Prostate gland (tissue), 2 donors: ENCODE data around the gene NRF1. TPM values are rescaled to one million over a fixed set of nuclear protein-coding genes. Genes with fewer than 3 reads are reported as not detected.

ENCODE experiments used
- DNase-seq: peaks from one replicate; pipeline ENCODE4 v3.0.0-alpha.2; 2019; ENCODE audit warnings: low spot score
- H3K27ac ChIP-seq, 2 donors: fragments of 200-600 bp; sonication (generic); 2 replicates each; pipeline ENCODE4 v1.5.1; 2017 to 2019
- H3K27me3 ChIP-seq: fragments of 200-600 bp; sonication (generic); replicated peaks from 2 replicates; pipeline ENCODE4 v1.5.1; 2019; ENCODE audit not compliant: insufficient read depth
- H3K36me3 ChIP-seq, 2 donors: fragments of 200-600 bp; sonication (generic); 1 replicate in 1 of 2; 2 replicates in 1 of 2; pipeline versions ENCODE4 v1.5.1 to v1.8.1; 2017 to 2019
- H3K4me1 ChIP-seq: fragments of 200-600 bp; sonication (generic); replicated peaks from 2 replicates; pipeline ENCODE4 v1.5.1; 2019
- H3K4me3 ChIP-seq, 2 donors: fragments of 200-600 bp; sonication (generic); 2 replicates each; pipeline ENCODE4 v1.5.1; 2017 to 2019
- H3K9me3 ChIP-seq: fragments of 200-600 bp; sonication (generic); 2 replicates; pipeline ENCODE4 v1.5.1; 2017
- CTCF ChIP-seq, 4 experiments: fragments of 200-600 bp in 2 of 4; fragments of 450-650 bp in 2 of 4; sonication (generic) in 2 of 4; IDR thresholded peaks; 1 replicate in 3 of 4; 2 replicates in 1 of 4; pipeline ENCODE4 v1.5.1; 2016 to 2019; ENCODE audit warnings: antibody characterized with exemption in 4 of 4, mild to moderate bottlenecking in 2 of 4, moderate library complexity in 2 of 4
- POLR2A ChIP-seq: fragments of 450-650 bp; IDR thresholded peaks from one replicate; pipeline ENCODE4 v1.6.1; 2016; ENCODE audit warnings: antibody characterized with exemption, mild to moderate bottlenecking
- POLR2AphosphoS5 ChIP-seq: sonication (generic); formaldehyde crosslinking; IDR thresholded peaks from one replicate; pipeline ENCODE4 v1.6.1; 2017; ENCODE audit warnings: antibody characterized with exemption
- WGBS: methylation state at CpG from one replicate; pipeline ENCODE4 v1.1.5; 2018; 5-methylcytosine and 5-hydroxymethylcytosine counted together
- intact Hi-C: fragments of 100-400 bp; cut with DNase I; formaldehyde crosslinking; loops from one replicate; pipeline ENCODE4 v1.14.2; 2022
- total RNA-seq, 2 donors: library from RNA; depleted of rRNA; stranded (reverse); fragments of >200 nt; gene quantifications; one replicate each; pipeline ENCODE4 v1.1.0, GENCODE V29; 2016

The NRF1 gene
- total RNA-seq, 2 donors from 2014 or later: 22.3 to 27.0 TPM

GRCh38 chr7:129728875-129729467 lies 117.5 kb downstream of the NRF1 start:
- WGBS: 70% methylated on average over 5 of the region's 5 CpGs
- H3K36me3 ChIP-seq: no peaks in the 10 kb centered on the region
- no peak for DNase-seq
- H3K27me3 ChIP-seq: no peaks in the 10 kb centered on the region
- H3K27ac ChIP-seq: no peak overlapping the region
- intact Hi-C loops: no loop called here
- H3K9me3 ChIP-seq: no peaks in the 10 kb centered on the region
- TF ChIP-seq POLR2A (no peak), POLR2AphosphoS5 (no peak), CTCF (IDR thresholded peaks at IDR 0.05) (no peak)
- no peak overlapping the region for H3K4me3 ChIP-seq
- no peaks in the 10 kb centered on the region for H3K4me1 ChIP-seq

- H3K36me3 ChIP-seq: no peaks in the 10 kb centered on the region
- H3K27ac ChIP-seq: no peak overlapping the region
- DNase-seq: no peak
- intact Hi-C loops: no loop called here
- no peaks in the 10 kb centered on the region for H3K27me3 ChIP-seq
- no peak overlapping the region for H3K4me3 ChIP-seq
- 95% methylated on average over 2 of the region's 2 CpGs for WGBS
- H3K9me3 ChIP-seq: no peaks in the 10 kb centered on the region
- TF ChIP-seq POLR2AphosphoS5 (no peak), POLR2A (no peak), CTCF (IDR thresholded peaks at IDR 0.05) (no peak)
- no peaks in the 10 kb centered on the region for H3K4me1 ChIP-seq
Measured at GRCh38 chr7:129729511-129729910, 118.0 kb downstream of the NRF1 start.

GRCh38 chr7:129730159-129730558 lies 118.6 kb downstream of the NRF1 start:
- Histone ChIP-seq H3K36me3 (no peaks in the 10 kb centered on the region), H3K9me3 (no peaks in the 10 kb centered on the region), H3K4me1 (no peaks in the 10 kb centered on the region), H3K4me3 (no peak overlapping the region), H3K27me3 (no peaks in the 10 kb centered on the region), H3K27ac (no peak overlapping the region)
- intact Hi-C loops: no loop called here
- 97% methylated on average over 3 of the region's 3 CpGs for WGBS
- no peak for DNase-seq
- no peak for TF ChIP-seq CTCF (IDR thresholded peaks at IDR 0.05)
- no peak for TF ChIP-seq POLR2AphosphoS5
- no peak for TF ChIP-seq POLR2A

GRCh38 chr7:129734400-129734799 lies 122.9 kb downstream of the NRF1 start:
- no peaks in the 10 kb centered on the region for H3K27me3 ChIP-seq
- H3K27ac ChIP-seq: no peak overlapping the region
- H3K4me3 ChIP-seq: no peak overlapping the region
- H3K36me3 ChIP-seq: no peaks in the 10 kb centered on the region
- 62% methylated on average over 5 of the region's 5 CpGs for WGBS
- TF ChIP-seq CTCF (IDR thresholded peaks at IDR 0.05): no peak
- no peak for TF ChIP-seq POLR2AphosphoS5
- TF ChIP-seq POLR2A: no peak
- intact Hi-C loops: no loop called here
- H3K9me3 ChIP-seq: no peaks in the 10 kb centered on the region
- DNase-seq: no peak
- peaks cover 8% of the 10 kb centered on the region for H3K4me1 ChIP-seq

GRCh38 chr7:129739427-129739826 lies 127.9 kb downstream of the NRF1 start:
- intact Hi-C loops: no loop called here
- no peaks in the 10 kb centered on the region for H3K27me3 ChIP-seq
- peak; percentile 36 for DNase-seq
- H3K36me3 ChIP-seq: no peaks in the 10 kb centered on the region
- WGBS: 49% methylated on average over 4 of the region's 4 CpGs
- H3K4me1 ChIP-seq: peaks cover 8% of the 10 kb centered on the region
- H3K9me3 ChIP-seq: no peaks in the 10 kb centered on the region
- H3K27ac ChIP-seq: no peak overlapping the region
- no peak for TF ChIP-seq POLR2A
- TF ChIP-seq POLR2AphosphoS5: peak; percentile 75
- no peak for TF ChIP-seq CTCF (IDR thresholded peaks at IDR 0.05)
- no peak overlapping the region for H3K4me3 ChIP-seq
